ENCODE measurements around the gene ZDHHC14. TPM values are rescaled to one million over a fixed set of nuclear protein-coding genes. Genes with fewer than 3 reads are reported as not detected.

ZDHHC14 gene
- polyA plus RNA-seq, 1 donor (not counting 4 experiments of a cell fraction or from before 2014, with no cell fraction given) = 6.4 TPM

GRCh38 chr6:157621406-157621805 is 240.4 kb downstream of the ZDHHC14 start:
- no peaks in the 10 kb centered on the region for H4K20me1 ChIP-seq (ENCODE audit: control insufficient read depth, extremely low read depth, insufficient read depth, low read length)
- dilution Hi-C loops (cut with MboI; ENCODE audit: extremely low pct_ligation_motif_present, low sequenced_read_pairs) = no loop called here
- H3K4me2 ChIP-seq (ENCODE audit: control insufficient read depth, extremely low read depth, insufficient read depth, low read depth, low read length) = no peak overlapping the region
- H3K9me3 ChIP-seq (ENCODE audit: control insufficient read depth, low read depth, low read length) = no peaks in the 10 kb centered on the region
- no peak for FAIRE-seq
- H3K4me3 ChIP-seq (ENCODE audit: control insufficient read depth in 2 of 3, extremely low read depth in 1 of 3, insufficient read depth in 2 of 3, low read depth in 1 of 3, low read length in 3 of 3) = no peak overlapping the region
- no peaks in the 10 kb centered on the region for H3K36me3 ChIP-seq (ENCODE audit: control insufficient read depth in 2 of 2, extremely low read depth in 1 of 2, insufficient read depth in 2 of 2, low read length in 2 of 2)
- H2AFZ ChIP-seq (ENCODE audit: control insufficient read depth, low read length) = no peak overlapping the region
- no peaks in the 10 kb centered on the region for H3K79me2 ChIP-seq (ENCODE audit: control insufficient read depth, insufficient read depth, low read length)
- H3K27me3 ChIP-seq (ENCODE audit: control insufficient read depth, extremely low read depth, insufficient read depth, low read length) = no peaks in the 10 kb centered on the region
- no peaks in the 10 kb centered on the region for H3K9me1 ChIP-seq (ENCODE audit: control insufficient read depth, extremely low read depth, insufficient read depth, low read length)
- TF ChIP-seq EZH2 (IDR thresholded peaks at IDR 0.05; ENCODE audit: low read length) (no peak), CTCF (optimal IDR thresholded peaks at IDR 0.05 in 1 of 3, IDR thresholded peaks at IDR 0.05 in 1 of 3, conservative IDR thresholded peaks at IDR 0.05 in 1 of 3; ENCODE audit: extremely low read depth in 1 of 3, insufficient read depth in 2 of 3, low read length in 3 of 3) (no peak)
- no peak for DNase-seq (ENCODE audit: low read depth, low spot score)
- no peak overlapping the region for H3K27ac ChIP-seq (ENCODE audit: control insufficient read depth, insufficient read depth, low read length)
- no peaks in the 10 kb centered on the region for H3K4me1 ChIP-seq (ENCODE audit: control insufficient read depth, extremely low read depth, insufficient read depth, low read length)
- H3K9ac ChIP-seq (ENCODE audit: control insufficient read depth, extremely low read depth, insufficient read depth, low read length) = no peak overlapping the region

- H3K79me2 ChIP-seq (ENCODE audit: control insufficient read depth, insufficient read depth, low read length) = no peaks in the 10 kb centered on the region
- dilution Hi-C loops (cut with MboI; ENCODE audit: extremely low pct_ligation_motif_present, low sequenced_read_pairs) = no loop called here
Measured at GRCh38 chr6:157622427-157622826, 241.4 kb downstream of the ZDHHC14 start.

More at GRCh38 chr6:157622427-157622826, 241.4 kb downstream of the ZDHHC14 start:
- no peaks in the 10 kb centered on the region for H3K4me1 ChIP-seq (ENCODE audit: control insufficient read depth, extremely low read depth, insufficient read depth, low read length)
- H2AFZ ChIP-seq (ENCODE audit: control insufficient read depth, low read length) = no peak overlapping the region
- no peaks in the 10 kb centered on the region for H3K36me3 ChIP-seq (ENCODE audit: control insufficient read depth in 2 of 2, extremely low read depth in 1 of 2, insufficient read depth in 2 of 2, low read length in 2 of 2)
- TF ChIP-seq CTCF (optimal IDR thresholded peaks at IDR 0.05 in 1 of 3, IDR thresholded peaks at IDR 0.05 in 1 of 3, conservative IDR thresholded peaks at IDR 0.05 in 1 of 3; ENCODE audit: extremely low read depth in 1 of 3, insufficient read depth in 2 of 3, low read length in 3 of 3) = no peak
- no peak for TF ChIP-seq EZH2 (IDR thresholded peaks at IDR 0.05; ENCODE audit: low read length)
- no peaks in the 10 kb centered on the region for H3K9me1 ChIP-seq (ENCODE audit: control insufficient read depth, extremely low read depth, insufficient read depth, low read length)
- no peak overlapping the region for H3K27ac ChIP-seq (ENCODE audit: control insufficient read depth, insufficient read depth, low read length)
- H3K4me3 ChIP-seq (ENCODE audit: control insufficient read depth in 2 of 3, extremely low read depth in 1 of 3, insufficient read depth in 2 of 3, low read depth in 1 of 3, low read length in 3 of 3) = no peak overlapping the region
- FAIRE-seq (no peak), DNase-seq (ENCODE audit: low read depth, low spot score) (no peak)
- no peaks in the 10 kb centered on the region for H3K27me3 ChIP-seq (ENCODE audit: control insufficient read depth, extremely low read depth, insufficient read depth, low read length)
- H4K20me1 ChIP-seq (ENCODE audit: control insufficient read depth, extremely low read depth, insufficient read depth, low read length) = no peaks in the 10 kb centered on the region
- H3K4me2 ChIP-seq (ENCODE audit: control insufficient read depth, extremely low read depth, insufficient read depth, low read depth, low read length) = no peak overlapping the region
- H3K9ac ChIP-seq (ENCODE audit: control insufficient read depth, extremely low read depth, insufficient read depth, low read length) = no peak overlapping the region
- no peaks in the 10 kb centered on the region for H3K9me3 ChIP-seq (ENCODE audit: control insufficient read depth, low read depth, low read length)
